HEK293T (cell line): ENCODE results near the gene PLTP.

Experiments used
- LEF1 ChIP-seq: fragments of 450-650 bp; IDR thresholded peaks from 2 replicates; pipeline ENCODE4 v1.6.1; 2017; ENCODE audit warnings: mild to moderate bottlenecking, borderline replicate concordance
- SP1 ChIP-seq: fragments of 450-650 bp; IDR thresholded peaks from 2 replicates; pipeline ENCODE4 v1.6.1; 2017

DNA sequence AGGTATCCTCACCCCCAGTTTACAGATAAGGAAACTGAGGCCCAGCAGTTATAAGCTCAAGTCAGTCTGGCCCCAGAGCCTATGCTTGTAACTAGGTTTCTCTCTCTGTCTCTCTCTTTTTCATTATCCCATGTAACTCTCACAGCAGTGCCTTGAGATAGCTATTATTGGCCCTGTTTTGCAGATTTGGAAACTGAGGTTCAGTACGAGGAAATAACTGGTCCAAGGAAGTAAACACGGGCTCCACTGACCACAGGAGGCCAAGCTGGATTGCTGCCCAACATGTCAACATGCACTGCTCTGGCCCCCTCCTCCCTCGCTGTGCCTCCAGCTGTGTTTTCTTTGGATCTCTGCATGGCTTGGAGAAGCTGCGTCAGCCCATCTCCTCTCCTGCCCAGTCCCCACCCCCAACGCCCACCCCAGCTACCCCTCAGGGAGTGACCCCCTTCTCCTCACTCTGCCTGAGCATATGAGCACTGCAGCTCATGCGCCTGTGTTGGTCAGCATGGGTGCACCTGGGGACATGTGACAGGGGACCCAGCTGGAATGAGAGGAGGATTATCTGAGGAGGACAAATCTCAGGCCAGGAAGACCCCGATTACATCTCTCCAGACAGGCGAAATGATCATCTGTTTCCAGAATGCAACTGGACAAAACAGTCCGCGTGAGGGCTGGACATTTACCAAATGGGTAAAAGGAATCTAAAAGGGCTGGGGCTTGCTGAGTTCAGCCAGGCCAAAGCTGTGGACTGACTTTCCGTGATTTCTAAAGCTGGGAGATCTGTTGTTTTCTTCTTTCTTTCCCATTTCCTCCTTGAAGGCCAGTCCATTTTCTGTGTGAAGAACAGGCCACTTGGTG lies 7.8 kb upstream of the PLTP start:
- no peak for TF ChIP-seq SP1
- TF ChIP-seq LEF1 = no peak
